Stimulated activated naive CD8-positive, alpha-beta T cell treated with anti-CD3 and anti-CD28 coated beads, Interleukin-15, Interleukin-2, amounts not matched to agents 100 U/mL and 50 U/mL, for 24 hours (primary cell): Measurements from ENCODE around the gene ST6GALNAC5.

Source experiments
- ATAC-seq: fragments of 150-1000 bp; cut with Tn5 transposase; one replicate; pipeline ENCODE4 v1.10.0; 2021
- DNase-seq: peaks from one replicate; pipeline ENCODE4 v3.0.0; 2021

ST6GALNAC5 gene

DNA sequence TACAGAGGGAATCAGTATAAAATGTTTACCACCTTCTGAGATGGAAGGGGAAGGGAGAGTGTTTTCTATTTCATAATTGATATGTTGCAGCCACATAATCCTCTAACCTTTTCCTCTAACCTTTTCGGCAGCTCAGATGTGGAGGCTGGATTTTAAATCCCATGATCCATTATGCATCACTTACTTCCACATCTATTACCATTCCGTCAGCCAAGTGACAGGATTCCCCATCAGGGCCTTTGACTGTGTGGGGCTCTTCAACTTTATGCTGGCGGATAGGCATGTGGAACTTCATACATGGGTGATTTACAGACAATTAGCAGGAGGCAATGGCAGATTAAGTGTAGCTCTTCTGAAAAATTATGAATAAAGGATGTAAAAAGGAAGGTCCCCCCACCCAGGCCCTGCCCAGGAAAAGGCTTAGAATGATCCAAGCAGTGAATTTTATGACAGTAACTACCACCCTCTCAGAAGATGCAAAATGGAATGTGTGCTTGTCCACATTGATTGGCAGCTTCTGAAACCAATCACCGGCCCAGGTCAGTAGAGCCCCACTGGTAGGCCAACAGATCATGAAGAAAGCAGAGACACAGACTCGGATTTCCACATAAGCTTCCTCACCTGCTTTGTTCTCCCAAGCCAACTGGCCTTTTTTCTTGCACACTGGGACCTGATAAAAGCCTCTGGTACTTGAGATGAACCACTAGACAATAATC lies 147.0 kb downstream of the ST6GALNAC5 start:
- ATAC-seq (no peak), DNase-seq (no peak)

DNA sequence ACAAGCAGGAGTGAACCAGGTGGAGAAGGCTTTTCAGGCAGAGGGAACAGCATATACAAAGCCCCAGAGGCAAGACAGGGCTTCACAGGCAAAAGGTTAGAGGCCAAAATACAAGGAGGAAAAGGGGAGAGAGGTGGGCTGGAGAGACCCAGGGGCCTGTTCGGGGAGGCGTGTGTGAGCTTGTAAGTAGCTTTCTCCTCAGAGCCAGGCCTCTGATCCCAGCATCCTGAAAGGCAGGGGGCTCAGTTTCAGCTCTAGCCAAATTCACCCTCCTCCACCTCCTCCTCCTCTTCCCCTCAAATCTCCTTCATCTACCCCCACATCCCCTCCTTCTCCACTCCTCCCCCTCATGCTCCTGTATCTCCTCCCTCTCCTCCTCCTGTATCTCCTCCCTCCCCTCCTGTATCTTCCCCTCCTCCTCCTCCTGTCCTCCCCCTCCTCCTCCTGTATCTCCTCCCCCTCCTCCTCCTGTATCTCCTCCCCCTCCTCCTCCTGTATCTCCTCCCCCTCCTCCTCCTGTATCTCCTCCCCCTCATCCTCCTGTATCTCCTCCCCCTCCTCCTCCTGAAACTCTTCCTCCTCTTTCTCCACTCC lies 148.6 kb downstream of the ST6GALNAC5 start:
- ATAC-seq (no peak), DNase-seq (no peak)

DNA sequence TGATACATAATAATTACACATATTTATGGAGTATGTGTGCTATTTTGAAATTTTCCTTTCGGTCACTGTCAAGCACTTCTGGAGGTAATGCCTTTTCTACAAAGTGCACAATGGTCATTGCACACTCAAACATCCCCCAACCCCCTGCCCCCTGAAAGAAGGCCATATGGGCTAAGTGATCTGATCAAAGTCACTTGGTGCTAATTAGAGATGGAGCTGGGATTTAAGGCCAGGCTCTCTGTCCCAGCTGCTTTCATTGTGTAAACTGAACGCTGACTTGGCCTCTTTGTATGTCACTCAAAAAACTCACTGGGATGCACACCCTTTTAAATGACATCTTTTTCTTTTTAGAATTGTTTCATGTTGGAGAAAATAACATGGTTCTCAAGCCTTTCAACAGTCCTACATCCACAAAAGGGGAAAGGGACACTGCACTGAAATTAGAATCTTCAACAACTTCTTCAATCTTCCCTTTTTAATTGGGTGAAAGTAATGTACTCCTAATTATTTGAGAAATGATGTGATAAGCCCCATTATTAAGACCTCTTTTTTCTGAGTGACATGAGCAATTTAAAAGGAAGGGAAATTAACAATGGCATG lies 149.2 kb downstream of the ST6GALNAC5 start:
- DNase-seq: no peak
- ATAC-seq: no peak

DNA sequence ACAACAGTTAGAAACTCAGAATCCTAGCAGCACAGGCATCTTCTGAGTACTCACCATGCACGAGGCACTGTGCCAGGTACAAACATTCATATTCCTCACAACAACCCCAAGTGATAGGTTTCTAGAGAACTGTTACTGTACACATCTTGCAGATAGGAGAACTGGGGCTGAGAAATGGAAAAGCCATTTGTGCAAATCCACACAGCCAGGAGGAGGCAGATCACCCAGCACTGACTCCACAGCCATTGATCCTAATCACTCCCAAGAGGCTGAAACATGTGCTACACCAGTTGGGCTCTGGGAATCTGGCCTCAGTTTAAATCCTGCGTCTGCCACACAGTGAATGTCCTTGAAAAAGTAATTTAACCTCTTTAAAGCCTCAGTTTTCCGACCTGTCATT lies 151.0 kb downstream of the ST6GALNAC5 start:
- no peak for DNase-seq

DNA sequence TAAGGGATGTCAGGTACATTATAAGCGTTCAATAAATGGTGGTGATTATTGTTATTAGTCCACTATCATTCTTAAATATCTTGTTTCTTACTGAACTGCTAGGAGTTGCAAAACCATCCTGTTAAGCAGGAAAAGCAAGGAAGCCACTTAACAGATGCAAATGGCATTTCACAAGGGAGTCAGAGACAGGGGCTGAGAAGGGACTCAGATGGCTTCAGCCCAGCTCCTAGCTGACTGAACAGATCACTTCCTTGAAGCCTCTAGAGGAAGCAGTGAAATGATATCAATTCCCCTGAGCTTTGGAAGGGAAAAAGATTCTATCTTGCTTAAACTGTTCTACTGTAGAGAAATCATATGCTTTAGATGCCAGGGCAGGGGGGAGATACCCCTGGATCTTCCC lies 151.5 kb downstream of the ST6GALNAC5 start:
- ATAC-seq (no peak), DNase-seq (no peak)

More for the DNA sequence above, 151.0 kb downstream of the ST6GALNAC5 start:
- no peak for ATAC-seq

DNA sequence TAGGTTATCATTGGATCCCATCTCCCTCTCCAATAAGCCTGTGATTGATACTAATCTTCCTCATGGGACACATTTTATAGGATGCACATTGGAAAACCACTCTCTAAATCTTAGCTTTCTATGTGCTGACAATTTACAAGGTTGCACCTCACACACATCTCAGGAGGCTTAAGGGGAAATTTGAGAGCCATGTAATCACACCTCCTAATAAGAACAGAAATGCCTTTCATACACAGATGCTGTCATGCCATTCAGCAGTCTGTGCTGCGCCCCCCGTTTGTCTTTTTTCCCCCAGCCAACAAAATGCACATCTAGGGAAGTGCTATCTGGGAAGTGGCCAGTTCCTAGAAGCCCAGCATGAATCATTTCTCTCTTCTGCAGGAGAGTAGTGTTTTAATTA lies 154.5 kb downstream of the ST6GALNAC5 start:
- ATAC-seq (no peak), DNase-seq (no peak)

DNA sequence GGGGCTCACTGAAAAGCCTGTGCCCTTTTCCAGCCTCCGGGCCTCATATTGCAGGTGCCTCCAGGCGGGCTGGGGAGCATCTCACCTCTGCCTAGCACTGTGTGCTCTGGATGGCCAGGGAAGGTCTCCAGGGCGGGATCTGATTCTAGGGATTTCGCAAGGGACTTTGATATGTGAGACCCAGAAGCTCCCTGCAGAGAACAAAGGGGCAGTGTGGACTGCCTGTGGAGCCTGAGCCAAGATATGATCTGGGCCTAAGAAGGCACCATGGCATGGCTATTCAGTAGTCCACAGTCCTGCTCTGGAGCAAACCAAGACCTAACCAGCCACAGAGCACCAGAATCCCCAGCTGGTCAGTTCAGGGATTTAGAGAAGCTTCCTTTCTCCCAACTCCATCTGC lies 157.2 kb downstream of the ST6GALNAC5 start:
- no peak for DNase-seq
- no peak for ATAC-seq

DNA sequence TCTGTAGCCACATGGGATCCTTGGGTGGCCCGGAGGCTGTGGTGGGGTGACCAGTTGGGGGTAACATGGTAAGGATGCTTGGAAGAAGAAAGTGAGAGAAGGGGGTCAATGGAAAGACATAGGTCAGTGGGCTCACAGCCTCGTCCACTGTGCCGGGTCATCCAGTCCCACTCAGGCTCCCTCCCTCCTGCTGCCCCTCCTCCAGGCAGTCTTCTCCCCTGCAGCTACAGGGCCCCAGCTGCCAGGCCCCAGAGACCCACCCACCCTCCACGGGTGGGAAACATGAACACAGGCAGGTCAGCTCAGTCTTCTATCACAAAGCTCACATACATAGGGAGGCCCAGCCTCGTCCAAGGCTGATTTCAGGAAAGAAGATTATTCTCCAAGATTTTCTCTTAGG lies 158.3 kb downstream of the ST6GALNAC5 start:
- no peak for DNase-seq
- ATAC-seq: no peak

DNA sequence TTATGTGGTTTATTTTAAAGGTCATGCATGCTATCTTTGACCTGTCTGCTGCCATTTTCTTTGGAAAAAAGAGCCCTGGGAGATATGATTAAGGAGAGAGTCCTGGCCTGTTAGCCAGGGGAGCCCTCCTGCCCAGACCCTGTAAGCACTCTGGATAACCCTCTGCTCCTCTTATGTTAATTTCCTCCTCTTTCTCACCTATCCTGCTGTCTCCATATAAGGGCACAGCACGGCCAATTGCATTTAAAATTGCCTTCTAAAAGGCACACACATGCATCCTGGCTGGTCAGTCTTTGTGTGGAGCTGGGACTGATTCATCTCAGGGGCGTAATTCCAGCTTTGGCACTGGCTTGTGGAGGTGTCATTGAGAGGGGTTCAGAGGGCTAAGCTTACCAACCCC lies 158.9 kb downstream of the ST6GALNAC5 start:
- DNase-seq (no peak), ATAC-seq (no peak)

DNA sequence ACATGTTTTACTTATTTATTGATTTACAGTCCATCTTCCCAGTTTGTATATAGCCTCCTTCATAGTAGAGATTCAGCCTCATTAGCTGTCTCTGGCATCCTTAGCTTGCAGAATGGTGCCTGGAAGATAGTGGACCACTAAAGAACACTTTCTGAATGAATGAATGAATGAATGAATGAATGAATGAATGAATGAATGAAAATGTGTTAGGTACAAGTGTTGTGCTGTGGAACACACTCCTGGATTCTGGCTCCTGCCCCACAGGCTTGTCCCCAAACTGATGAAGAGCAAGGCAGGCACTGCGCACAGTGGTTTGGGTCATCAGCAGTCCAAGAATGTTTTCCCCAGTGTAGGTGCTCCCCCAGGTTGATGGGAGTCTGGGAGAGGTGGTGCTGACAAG lies 159.4 kb downstream of the ST6GALNAC5 start:
- DNase-seq (no peak), ATAC-seq (no peak)

DNA sequence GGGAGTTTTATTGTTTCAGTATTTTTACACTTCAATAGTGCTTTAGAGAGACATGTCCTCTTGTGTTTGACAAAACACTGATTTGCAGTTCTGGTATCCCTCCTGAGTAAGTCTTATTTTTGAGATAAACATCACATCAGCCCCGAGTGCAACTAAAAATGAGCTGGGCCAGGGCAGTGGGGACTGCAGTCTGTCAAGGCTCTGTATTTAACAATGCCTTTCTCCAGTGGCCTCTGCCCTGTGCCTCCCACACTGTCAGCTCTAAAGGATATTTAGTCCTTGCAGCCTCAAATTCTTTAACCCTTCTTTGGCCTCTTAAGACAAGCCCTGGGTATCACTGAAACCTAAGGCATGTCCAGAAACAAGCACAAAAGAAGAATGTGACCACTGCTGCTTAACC lies 160.6 kb downstream of the ST6GALNAC5 start:
- DNase-seq (no peak), ATAC-seq (no peak)

DNA sequence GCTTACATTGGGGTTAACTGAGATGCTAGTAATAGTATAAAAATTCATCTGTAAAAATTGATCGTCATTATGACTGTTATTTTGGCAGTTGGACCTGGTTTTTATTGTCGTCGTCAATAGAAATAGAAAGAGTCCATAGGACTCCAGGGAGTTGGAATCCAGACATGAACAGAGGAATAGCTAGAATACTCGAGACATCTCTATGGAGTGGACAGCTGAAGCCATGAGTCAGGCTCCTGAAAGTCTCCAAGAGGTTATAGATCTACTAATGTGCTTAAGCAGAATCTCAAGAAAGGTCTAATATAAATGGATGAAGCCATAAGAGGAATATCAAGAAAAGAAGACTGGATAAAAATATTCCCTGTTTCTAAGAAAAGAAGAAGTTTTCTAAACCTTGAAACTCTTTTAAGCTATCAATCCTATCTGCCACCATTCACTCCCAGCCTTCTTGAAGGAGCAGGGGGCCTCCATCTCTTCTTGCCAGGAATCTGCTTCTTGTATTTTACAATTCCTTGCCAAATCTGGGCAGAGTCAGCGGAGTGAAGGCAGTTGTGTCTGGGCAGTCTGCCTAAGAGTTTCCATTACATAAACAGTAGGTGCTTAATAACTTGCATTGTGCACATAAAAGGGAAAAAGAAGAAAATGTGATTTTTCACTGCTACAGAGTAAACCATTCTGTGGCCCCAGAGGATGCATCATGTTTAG lies 163.3 kb downstream of the ST6GALNAC5 start:
- DNase-seq (no peak), ATAC-seq (no peak)

DNA sequence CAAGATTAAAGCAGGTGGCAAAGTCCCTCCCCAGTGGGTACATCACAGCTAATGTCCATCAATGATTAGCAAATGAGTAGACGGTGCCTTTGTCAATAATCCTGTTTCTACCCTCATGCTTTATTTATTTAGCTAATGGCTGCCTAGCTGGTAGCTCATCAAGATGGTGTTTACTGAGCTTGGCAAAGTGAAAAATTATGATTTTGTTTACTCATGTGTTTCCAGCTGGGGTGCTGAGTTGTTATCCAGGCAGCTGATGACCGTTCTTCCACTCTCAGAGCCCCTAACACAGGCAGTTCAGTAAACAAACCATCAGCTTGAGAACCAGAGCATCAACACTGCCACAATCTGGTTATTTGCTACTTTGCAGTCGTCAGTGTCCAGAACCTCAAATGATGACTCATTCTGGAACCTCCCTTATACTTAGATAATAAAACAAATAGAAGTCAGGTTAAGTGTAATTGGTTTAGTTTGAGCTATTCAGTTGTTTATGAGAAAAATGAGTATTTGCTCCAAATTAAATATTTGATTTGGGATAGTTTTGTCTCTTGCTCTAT lies 163.9 kb downstream of the ST6GALNAC5 start:
- ATAC-seq (no peak), DNase-seq (no peak)

DNA sequence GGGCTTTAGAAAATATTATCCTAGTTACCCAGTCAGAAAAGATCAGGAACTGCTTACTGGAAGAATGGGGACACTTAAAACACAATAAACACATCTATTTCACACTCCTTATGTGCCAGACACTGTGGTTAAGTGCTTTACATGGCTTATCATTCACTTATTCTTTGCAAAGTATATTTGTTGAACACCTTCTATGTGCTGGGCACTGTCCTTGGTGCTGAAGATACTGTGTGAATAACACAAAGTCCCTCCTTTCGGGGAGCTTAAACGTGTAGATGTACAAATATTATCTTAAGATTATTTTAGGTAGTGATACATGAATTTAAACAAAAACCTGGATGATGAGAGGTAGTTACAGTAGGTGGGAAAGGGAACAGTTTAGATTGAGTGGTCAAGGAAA lies 169.3 kb downstream of the ST6GALNAC5 start:
- peak; percentile 4 for DNase-seq
- no peak for ATAC-seq

DNA sequence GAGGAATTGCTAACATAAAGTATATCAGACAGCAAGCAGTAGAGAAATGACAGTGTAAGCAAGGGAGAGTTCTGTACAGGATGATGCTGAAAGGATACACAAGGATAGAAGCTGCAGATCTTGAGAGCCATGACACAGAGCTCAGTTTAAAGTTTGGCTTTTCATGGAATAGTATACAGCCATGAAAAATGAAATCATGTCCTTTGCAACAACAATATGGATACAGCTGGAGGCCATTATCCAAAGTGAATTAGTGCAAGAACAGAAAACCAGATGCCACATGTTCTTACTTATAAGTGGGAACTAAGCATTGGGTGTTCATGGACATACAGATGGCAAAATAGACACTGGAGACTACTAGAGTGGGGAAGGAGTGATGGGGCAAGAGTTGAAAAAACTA lies 169.8 kb downstream of the ST6GALNAC5 start:
- no peak for DNase-seq
- ATAC-seq: no peak

DNA sequence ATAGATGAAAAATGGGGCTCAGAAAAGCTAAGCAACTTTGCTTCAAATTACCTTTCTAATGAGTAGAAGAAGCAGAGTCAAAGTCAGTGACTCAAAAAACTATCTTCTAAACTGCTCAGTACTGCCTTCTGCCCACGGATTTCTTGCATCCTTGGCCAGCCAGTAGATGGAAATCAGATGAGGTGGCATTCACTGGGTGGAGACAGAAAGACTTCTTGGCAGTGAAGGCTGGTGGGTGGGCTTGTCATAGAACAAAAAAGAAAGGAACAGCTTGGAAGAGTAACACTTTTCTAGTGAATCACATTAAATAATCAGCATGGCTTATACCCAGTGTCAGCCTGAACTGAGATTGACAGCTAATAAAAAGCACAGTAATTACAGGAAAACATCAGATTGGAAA lies 170.7 kb downstream of the ST6GALNAC5 start:
- no peak for ATAC-seq
- no peak for DNase-seq

DNA sequence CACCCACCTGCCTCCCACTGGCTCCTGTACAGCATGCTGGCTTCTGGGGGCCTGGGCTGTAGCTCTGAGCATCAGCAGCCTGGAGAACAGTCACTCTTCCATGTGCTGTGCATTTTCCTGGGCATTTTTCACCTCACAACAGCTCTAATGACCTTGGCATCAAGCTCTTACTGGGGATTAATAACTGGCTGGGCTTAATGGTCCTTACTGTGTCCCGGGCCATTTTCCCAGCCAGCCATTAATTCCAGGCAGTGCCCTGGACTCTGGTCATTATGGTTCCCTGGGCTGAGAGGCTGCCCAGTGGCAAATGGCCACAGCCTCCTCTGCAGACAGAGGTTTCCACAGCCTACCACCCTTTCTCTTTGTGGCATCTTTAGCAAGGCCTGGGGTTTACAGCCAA lies 171.8 kb downstream of the ST6GALNAC5 start:
- no peak for DNase-seq
- ATAC-seq: no peak

DNA sequence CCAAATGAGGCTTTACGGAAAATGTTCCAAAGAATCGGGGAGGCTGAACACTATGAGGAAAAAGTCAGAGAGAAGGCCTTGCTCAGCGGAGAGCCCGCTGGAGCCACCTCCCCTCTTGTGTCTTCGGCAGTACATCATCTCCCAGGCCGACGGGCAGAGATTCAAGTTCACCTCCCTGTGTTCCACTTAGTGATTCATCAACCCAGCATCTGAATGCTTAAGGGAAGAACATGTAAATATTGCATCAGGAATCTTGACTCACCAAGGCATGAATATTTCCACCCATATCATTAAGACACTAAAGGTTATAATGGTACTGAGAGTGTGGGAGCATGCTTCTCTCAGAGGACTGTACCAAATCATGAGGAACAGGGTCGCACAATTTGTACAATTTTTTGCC lies 172.5 kb downstream of the ST6GALNAC5 start:
- DNase-seq: no peak
- ATAC-seq: no peak

DNA sequence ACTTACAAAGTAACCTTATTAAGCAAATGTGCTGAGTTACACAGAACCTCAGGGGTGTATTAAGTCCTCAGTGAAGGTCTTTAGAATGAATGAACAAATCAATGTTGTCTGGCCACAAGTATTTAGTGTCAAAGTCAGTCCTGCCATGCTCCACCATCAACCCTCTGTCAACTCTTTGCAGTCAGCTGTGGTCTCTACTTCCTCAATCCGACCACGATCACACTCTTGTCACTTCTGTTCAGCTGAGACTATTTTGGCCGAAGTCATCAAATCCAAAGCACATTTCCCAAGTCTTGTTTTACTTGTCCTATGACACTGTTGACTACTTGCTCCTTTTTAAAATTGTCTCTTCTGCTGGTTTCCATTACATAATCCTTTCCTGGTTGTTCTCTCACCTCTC lies 173.5 kb downstream of the ST6GALNAC5 start:
- DNase-seq (no peak), ATAC-seq (no peak)

DNA sequence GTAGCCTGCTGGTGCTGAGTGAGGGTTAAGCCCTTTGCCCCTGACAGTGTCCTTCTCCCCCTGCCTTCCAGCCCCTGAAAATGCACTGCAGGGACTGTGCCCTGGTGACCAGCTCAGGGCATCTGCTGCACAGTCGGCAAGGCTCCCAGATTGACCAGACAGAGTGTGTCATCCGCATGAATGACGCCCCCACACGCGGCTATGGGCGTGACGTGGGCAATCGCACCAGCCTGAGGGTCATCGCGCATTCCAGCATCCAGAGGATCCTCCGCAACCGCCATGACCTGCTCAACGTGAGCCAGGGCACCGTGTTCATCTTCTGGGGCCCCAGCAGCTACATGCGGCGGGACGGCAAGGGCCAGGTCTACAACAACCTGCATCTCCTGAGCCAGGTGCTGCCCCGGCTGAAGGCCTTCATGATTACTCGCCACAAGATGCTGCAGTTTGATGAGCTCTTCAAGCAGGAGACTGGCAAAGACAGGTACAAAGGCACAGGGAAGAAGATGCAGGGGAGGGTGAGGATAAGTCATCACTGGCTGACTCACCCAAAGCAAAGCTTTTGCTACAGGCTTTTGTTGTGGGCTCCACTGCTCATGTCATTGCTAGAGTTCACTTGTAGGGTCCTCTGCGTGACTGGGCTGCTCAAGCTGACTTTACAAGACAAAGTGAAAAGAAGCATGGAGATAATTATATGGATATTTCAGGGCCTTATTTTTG lies 177.0 kb downstream of the ST6GALNAC5 start:
- DNase-seq (no peak), ATAC-seq (peak; percentile 81)

DNA sequence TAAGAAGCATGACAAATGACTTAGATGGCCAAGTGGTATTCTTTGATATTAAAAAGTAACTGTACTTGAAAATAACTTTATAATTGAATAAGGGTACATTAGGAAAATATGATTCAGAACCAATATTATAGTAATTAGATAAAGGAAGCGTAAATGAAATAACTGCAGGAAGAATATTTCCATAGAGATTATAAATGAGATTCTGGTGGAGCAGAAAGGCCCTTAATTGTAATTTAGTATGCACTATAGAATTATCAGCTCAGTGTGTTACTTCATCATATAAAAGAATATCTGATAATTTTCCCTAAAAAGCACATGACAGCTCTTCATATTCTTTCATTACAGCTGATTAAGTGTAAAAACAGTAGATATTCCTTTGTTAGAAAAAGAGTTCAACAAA lies 180.3 kb downstream of the ST6GALNAC5 start:
- no peak for DNase-seq
- no peak for ATAC-seq

DNA sequence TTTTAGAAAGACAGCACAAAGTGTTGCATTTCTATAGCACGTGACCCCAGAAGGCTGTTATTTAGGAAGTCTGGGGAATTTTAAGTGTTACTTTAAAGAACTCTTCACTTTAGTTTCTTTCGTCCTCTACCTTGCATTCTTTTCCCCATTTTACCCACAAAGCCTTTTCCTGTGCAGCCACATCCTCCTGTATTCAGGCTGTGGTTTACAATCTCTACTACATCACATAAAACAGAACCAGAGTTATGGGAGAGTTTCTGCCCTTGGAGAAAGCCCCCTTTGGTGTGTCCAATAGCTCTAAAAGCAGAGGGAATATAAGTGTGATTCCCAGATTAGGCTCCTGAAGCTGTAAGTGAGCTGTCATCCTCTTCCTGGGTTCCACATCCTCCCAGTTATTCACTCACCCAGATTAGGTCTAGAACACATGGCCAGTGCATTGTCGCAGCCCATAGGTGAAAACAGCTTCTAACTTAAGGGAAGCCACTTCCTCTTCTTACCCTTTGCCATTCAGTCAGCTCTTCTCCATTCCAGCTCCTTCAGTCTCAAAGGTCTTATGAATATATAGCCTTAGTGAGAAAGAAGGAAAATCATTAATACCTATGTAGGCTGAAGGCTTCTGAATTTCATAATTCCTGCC lies 180.8 kb downstream of the ST6GALNAC5 start:
- no peak for DNase-seq
- ATAC-seq: no peak
